Astrocyte (in vitro differentiated cells and primary cell): ENCODE results near the gene AGRN.
A peak's percentile ranks its signal among the peaks of the same experiment; 100 is the strongest.

Experiments used
- CTCF ChIP-seq: IDR thresholded peaks from 2 replicates; pipeline ENCODE4 v1.5.1; 2011; ENCODE audit warnings: low read depth, mild to moderate bottlenecking, inconsistent platforms, low read length, moderate library complexity; ENCODE audit not compliant: insufficient read depth
- EZH2 ChIP-seq: IDR thresholded peaks from 2 replicates; pipeline ENCODE4 v1.6.1; 2012; ENCODE audit warnings: mild to moderate bottlenecking, low read length, inconsistent platforms; ENCODE audit not compliant: insufficient read depth

GRCh38 chr1:1004780-1005697 is 14.9 kb upstream of the AGRN start:
- TF ChIP-seq CTCF = no peak
- TF ChIP-seq EZH2 = peak; percentile 34
